MM.1S (cell line): ENCODE data around the gene PRIMPOL.

Source experiments
- EZH2 ChIP-seq: fragments of 300-600 bp; sonication (generic); optimal IDR thresholded peaks from 2 replicates; pipeline ENCODE3; 2017; ENCODE audit warnings: low read depth, mild to moderate bottlenecking, antibody characterized with exemption, low read length, mixed read lengths
- TF ChIP-seq, protein P1 (sequence below): fragments of 300-600 bp; sonication (generic); IDR thresholded peaks from 2 replicates; pipeline ENCODE4 v1.5.1; 2016; ENCODE audit warnings: antibody characterized with exemption, low read length, mixed read lengths

DNA sequence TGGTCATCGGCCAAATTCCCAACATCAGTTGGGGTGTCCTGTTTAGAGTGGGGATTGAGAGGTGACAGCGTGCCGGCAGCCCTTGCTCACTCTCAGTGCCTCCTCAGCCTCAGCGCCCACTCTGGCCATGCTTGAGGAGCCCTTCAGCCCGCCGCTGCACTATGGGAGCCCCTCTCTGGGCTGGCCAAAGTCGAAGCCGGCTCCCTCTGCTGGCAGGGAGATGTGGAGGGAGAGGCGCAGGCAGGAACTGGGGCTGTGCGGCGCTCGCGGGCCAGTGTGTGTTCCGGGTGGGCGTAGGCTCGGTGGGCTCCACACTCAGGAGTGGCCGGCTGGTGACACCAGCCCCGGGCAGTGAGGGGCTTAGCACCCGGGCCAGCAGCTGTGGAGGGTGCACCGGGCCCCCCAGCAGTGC lies 91.4 kb downstream of the PRIMPOL start:
- TF ChIP-seq, protein P1, sequence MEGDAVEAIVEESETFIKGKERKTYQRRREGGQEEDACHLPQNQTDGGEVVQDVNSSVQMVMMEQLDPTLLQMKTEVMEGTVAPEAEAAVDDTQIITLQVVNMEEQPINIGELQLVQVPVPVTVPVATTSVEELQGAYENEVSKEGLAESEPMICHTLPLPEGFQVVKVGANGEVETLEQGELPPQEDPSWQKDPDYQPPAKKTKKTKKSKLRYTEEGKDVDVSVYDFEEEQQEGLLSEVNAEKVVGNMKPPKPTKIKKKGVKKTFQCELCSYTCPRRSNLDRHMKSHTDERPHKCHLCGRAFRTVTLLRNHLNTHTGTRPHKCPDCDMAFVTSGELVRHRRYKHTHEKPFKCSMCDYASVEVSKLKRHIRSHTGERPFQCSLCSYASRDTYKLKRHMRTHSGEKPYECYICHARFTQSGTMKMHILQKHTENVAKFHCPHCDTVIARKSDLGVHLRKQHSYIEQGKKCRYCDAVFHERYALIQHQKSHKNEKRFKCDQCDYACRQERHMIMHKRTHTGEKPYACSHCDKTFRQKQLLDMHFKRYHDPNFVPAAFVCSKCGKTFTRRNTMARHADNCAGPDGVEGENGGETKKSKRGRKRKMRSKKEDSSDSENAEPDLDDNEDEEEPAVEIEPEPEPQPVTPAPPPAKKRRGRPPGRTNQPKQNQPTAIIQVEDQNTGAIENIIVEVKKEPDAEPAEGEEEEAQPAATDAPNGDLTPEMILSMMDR = no peak
- TF ChIP-seq EZH2 = no peak
